Measurements from ENCODE around the gene OSBPL3. TPM values are rescaled to one million over a fixed set of nuclear protein-coding genes. Genes with fewer than 3 reads are reported as not detected.
"Not testable (repeated sequence)": the region's sequence is repeated elsewhere in the genome, so short reads cannot be mapped to it uniquely, and the experiment has no call there.

The OSBPL3 gene
- polyA plus RNA-seq, 4 donors, result 15.4 to 29.9 (median 21.2) TPM

GRCh38 chr7:24924375-24924774 is 55.6 kb downstream of the OSBPL3 start:
- no peak for DNase-seq (ENCODE audit: low read depth in 4 of 4, low spot score in 2 of 4)

GRCh38 chr7:24923172-24923865 is 56.7 kb downstream of the OSBPL3 start:
- no peak for DNase-seq (ENCODE audit: low read depth in 4 of 4, low spot score in 2 of 4)

GRCh38 chr7:24922099-24922773 is 57.7 kb downstream of the OSBPL3 start:
- no peak for DNase-seq (ENCODE audit: low read depth in 4 of 4, low spot score in 2 of 4)

DNA sequence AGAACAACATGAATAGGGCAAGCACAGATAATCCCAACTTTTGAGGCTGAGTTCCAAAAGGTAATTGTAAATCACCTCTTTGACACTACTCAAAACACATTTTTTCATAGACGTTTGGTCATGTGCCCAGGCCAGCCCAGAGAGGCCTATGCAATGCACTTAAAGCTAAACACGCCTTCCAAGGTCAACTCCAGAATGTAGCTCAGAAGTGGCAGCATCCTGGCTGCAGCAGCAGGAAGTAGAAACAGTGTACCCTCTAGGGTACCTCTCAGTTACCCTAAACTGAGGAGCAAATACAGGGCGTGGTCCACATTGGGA is 58.7 kb downstream of the OSBPL3 start:
- no peak for DNase-seq (ENCODE audit: low read depth in 4 of 4, low spot score in 2 of 4)

DNA sequence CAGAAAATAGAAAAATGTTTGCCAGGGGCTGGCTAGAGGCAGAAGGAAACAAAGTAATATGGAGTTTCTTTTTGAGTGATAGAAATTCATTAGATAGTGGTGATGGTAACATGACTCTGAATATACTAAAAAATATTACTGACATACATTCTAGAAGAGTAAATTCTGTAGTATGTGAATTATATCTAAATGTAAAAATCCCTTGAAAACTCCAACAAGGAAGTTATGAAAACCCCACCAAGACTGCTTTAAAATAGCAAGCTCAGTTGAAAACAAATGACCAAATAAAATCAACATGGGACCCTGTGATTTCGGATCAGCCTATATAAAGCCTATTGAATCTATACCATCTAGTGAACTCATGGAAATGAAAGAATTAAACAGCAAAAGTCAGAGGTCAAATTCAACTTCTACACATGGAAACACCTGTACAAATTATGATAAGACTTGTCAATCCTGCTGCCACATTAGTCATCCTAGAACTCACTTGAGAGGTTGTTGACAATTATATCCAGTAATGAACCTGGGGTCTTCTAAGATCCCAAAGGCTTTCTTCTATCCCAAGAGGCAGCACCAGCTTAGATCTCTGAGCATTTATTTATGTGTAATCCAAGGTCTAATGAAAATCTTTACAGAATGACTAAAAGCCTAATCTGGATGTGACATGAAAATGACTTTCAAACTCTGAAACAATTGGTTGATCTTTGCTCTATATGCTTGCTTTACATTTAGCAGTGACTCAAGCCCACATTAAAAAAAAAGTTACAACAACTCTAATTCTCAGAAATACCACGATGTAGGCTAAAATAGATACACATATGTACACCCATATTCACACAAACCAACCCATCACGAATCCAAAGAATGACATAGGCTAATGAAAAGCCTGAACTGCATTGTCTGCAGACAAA is 59.3 kb downstream of the OSBPL3 start:
- no peak for DNase-seq (ENCODE audit: low read depth in 4 of 4, low spot score in 2 of 4)

GRCh38 chr7:24917510-24918239 is 62.3 kb downstream of the OSBPL3 start:
- no peak for DNase-seq (ENCODE audit: low read depth in 4 of 4, low spot score in 2 of 4)

- no peak for DNase-seq (ENCODE audit: low read depth in 4 of 4, low spot score in 2 of 4)
Measured at GRCh38 chr7:24916463-24917040, 63.4 kb downstream of the OSBPL3 start.

GRCh38 chr7:24914465-24914859 is 65.5 kb downstream of the OSBPL3 start:
- no peak for DNase-seq (ENCODE audit: low read depth in 4 of 4, low spot score in 2 of 4)

DNA sequence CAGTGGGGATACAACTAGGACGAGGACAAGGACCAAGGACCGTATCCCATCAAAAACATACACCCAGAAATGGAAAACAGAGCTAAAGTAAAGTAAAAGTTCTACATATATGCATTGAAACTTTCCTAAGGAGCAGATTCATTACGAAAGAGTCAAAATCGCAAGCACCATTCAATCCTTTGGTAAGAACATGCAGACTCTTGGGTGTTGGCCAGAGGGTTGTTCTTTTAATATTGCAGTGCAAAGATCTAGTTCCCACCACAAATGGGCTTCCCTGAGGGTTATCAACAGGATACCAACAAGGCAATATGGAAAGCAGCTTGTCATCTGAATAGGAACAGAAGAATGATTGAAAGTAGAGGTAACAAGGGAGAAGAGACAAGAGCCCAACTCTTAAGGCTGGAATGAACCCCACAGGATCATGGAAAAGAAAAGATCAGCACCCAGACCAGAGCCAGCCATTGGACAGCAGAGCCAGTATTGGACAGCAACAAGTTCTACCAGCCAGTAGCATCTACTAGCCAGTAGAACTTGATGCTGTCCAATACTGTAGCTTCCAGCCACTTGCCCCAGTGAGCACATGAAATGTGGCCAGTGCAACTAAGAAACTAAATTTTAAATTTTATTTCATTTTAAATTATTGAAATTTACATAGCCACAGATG is 66.0 kb downstream of the OSBPL3 start:
- DNase-seq (ENCODE audit: low read depth in 4 of 4, low spot score in 2 of 4), result no peak

DNA sequence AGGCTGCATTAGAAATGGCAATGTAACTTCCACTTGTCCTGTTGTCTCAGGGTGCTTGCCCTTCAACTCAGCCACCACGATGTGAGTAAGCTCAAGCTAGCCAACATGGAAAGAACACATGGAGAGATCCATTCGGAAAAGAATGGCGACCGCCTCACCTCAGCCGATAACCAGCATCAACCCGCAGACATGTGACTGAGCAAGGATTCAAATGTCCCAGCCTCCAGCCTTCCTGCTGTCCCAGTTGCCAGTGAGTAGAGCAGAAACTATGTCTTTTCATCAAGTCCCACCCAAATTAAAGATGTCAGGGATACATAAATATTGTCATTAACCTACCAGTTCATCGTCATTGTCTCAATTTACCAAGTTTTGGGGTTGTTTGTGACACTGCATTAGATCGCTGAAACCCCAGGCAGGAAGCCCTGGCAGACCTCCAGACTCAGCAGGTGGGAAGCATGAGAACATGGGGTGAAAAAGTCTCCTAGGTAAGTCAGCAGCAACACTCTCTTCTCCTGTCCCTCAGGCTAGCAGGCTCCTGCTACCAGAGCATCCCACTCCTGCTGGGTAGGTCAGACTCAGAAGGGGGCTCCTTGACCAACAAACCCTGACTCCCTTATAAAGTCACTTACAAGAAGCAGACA is 67.0 kb downstream of the OSBPL3 start:
- no peak for DNase-seq (ENCODE audit: low read depth in 4 of 4, low spot score in 2 of 4)

DNA sequence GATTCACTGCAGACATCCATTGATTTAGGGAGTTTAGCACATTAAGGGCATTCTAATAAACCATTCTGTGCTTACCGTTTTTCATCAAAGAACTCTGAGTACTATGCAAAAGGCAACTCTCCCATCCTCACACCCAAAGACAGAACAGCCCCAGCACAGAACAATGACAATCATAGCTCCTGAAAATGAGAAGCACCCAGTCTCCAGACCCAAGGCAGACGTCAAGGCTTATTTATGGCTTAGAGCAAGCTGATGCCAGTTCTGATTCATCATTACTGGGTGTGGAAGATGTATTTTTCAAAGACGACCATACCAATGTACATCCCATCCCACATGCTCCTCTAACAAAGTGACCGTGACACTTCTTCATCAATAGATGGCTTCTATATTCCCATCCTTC is 67.6 kb downstream of the OSBPL3 start:
- no peak for DNase-seq (ENCODE audit: low read depth in 4 of 4, low spot score in 2 of 4)

DNA sequence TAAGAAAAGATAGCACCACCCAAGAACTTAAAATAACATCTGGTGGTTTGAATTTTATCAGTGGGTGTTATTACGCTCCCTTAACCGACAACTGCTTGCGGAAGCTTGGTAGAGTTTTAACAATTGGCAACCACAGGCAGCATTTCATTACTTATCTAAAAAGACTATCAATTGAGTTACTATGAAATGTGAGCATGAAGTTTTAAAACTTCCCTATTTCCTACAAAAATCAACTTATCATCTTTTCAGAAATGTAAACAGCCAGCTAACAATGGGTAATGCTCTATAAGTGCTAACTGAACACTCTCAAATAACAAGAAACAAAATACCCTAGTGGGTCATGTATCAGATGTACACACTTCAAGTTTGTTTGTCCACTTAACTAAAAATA is 68.8 kb downstream of the OSBPL3 start:
- no peak for DNase-seq (ENCODE audit: low read depth in 4 of 4, low spot score in 2 of 4)

DNA sequence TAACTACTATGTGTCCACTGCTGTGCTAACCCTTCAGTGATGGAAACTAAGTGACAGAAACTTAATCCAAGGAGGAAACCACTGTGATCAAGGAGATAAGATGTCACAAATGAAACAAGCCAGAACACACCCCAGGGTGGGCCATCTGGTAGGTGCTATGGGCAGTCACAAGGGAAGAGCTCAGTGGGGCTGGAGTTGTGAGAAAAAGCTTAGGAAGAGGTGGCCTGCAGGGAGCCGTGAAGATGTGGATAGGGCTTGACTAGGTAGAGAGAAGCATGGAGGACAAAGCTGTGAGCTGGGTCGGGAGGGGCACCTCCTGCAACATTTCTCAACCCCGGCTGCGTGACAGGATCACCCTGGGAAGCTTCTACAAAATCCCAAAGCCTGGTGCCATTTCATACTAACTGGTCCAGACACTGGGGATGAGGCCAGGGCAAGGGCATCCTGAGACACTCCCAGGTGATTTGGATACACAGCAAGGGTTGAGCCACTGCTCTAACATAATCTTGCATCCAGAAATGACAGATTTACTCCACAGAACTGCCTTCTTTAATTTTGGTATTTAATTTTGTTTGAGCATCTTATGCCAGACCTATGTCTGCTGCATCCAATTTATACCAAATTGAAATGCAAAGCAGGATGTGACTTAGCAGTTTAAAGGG is 69.3 kb downstream of the OSBPL3 start:
- no peak for DNase-seq (ENCODE audit: low read depth in 4 of 4, low spot score in 2 of 4)

DNA sequence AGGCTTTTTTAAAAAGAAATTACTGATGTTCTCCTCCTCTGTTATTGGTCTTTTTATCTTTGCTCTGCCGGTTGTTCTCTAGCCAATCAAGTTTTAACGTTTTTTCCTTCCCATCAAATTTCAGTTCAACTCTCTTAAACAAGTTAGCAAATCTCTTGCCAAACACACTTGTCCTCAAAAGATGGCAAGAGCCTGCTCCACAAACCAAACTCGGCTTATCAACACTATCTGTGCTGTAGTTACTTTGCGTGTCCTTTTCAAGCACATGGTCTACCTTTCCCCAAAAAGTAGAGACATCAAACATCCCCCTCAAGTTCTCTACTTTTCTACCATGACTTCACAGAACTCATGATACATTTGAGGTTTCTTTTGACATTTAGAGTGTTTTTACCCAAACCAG is 71.3 kb downstream of the OSBPL3 start:
- no peak for DNase-seq (ENCODE audit: low read depth in 4 of 4, low spot score in 2 of 4)

DNA sequence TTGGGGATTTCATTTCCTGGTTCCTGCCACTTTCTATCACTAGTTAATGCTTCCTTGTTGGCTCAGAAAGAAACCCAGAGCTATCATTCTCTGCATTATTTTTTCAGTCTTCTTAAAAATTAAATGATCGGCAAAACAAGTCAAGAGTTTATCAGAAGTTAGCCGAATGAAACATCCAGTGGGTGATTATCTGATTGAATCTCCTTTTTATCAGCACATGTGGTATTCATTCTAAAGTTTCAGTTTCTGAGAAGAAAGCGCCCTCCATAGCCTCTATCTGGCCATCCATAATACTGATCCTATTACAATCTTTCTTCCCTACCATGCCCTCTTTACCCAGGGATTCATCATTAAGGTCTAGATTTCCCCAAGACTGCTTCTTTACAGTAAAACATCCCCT is 71.8 kb downstream of the OSBPL3 start:
- no peak for DNase-seq (ENCODE audit: low read depth in 4 of 4, low spot score in 2 of 4)

DNA sequence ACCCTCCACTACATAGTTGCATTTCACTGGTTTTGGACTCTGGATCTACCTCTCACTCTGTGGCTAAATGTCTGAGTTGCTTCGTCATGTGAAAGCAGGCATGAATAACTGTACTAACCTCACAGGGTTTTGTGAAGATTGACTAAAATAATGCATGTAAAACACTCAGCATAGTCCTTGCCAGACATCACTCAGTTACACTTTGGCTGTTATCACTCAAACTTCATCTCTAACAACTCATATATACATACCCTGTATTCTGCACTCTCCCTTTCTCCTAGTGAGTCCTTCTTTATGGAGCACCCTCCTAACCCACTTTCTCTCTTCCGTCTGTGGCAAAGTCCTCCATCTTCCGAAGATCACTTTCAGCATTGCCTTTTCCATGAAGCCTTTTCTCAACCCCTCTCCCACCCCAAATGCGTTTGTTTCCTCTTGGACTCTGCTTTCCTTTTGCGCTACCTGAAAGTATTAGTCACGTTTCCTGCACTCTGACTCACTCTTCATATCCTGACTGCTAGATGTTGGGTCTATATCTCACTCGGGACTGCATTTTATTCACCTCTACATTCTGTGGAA is 72.6 kb downstream of the OSBPL3 start:
- DNase-seq (ENCODE audit: low read depth in 4 of 4, low spot score in 2 of 4), result no peak

- DNase-seq (ENCODE audit: low read depth in 4 of 4, low spot score in 2 of 4), result no peak
Measured at GRCh38 chr7:24905996-24906770, 73.8 kb downstream of the OSBPL3 start.

DNA sequence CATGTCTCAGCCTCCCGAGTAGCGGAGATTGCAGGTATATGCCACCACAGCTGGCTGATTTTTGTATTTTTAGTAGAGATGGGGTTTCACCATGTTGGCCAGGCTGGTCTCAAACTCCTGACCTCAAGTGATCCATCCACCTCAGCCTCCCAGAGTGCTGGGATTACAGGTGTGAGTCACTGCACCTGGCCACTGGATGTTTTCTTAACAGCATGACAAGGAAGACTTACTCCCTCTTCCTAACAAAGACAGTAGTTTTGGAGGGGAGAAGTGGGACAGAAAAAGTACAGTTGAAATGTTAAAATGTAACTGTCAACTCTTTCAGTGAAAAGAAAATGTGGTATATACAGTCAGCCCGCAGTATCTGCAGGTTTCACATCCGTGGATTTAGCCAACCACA is 76.0 kb downstream of the OSBPL3 start:
- not testable (repeated sequence) for DNase-seq (ENCODE audit: low read depth in 4 of 4, low spot score in 2 of 4)

Data from left renal cortex interstitium (tissue), 4 donors.